Lung (tissue), 12 donors: ENCODE data around the gene MYZAP. TPM values are rescaled to one million over a fixed set of nuclear protein-coding genes. Genes with fewer than 3 reads are reported as not detected.
A peak's percentile ranks its signal among the peaks of the same experiment; 100 is the strongest.

Experiments used
- ATAC-seq: fragments of 200-7000 bp; cut with Tn5 transposase; one replicate; pipeline ENCODE4 v1.9.1; 2020; ENCODE audit warnings: moderate number of reproducible peaks; ENCODE audit not compliant: insufficient read depth, low FRiP score
- DNase-seq, 3 donors: peaks; one replicate each; pipeline ENCODE4 v3.0.0-alpha.2; 2013 to 2017
- H3K27ac ChIP-seq, 2 donors: one replicate each; pipeline ENCODE4 v1.5.1; 2013; ENCODE audit warnings: mild to moderate bottlenecking in 2 of 2, moderate library complexity in 2 of 2, control low read depth in 1 of 2, inconsistent platforms in 1 of 2, low read depth in 1 of 2, low read length in 1 of 2
- H3K27me3 ChIP-seq, 3 donors: one replicate each; pipeline ENCODE4 v1.5.1; 2013; ENCODE audit warnings: low read length in 2 of 3; ENCODE audit not compliant: control insufficient read depth in 3 of 3, insufficient read depth in 3 of 3
- H3K36me3 ChIP-seq, 4 donors: one replicate each; pipeline ENCODE4 v1.5.1; 2013; ENCODE audit warnings: low read length in 4 of 4, mild to moderate bottlenecking in 1 of 4, moderate library complexity in 1 of 4; ENCODE audit not compliant: control insufficient read depth in 4 of 4, insufficient read depth in 4 of 4
- H3K4me1 ChIP-seq, 5 donors: one replicate each; pipeline ENCODE4 v1.5.1; 2013; ENCODE audit warnings: low read length in 5 of 5, mild to moderate bottlenecking in 2 of 5, moderate library complexity in 1 of 5; ENCODE audit not compliant: control insufficient read depth in 5 of 5, insufficient read depth in 5 of 5
- H3K4me3 ChIP-seq: one replicate; pipeline ENCODE4 v1.5.1; 2013; ENCODE audit warnings: mild to moderate bottlenecking, control low read depth, moderate library complexity
- H3K9ac ChIP-seq, 2 donors: one replicate each; pipeline ENCODE4 v1.5.1; 2013; ENCODE audit warnings: low read length in 2 of 2, control low read depth in 1 of 2; ENCODE audit not compliant: insufficient read depth in 1 of 2
- H3K9me3 ChIP-seq, 4 donors: one replicate each; pipeline ENCODE4 v1.5.1; 2013; ENCODE audit warnings: low read length in 3 of 4, mild to moderate bottlenecking in 1 of 4, moderate library complexity in 1 of 4; ENCODE audit not compliant: control insufficient read depth in 4 of 4, insufficient read depth in 3 of 4
- WGBS, 2 donors: extraction: QIAGEN DNeasy Blood & Tissue Kit; methylation state at CpG; one replicate each; pipeline ENCODE4 v1.1.7; 2013; 5-methylcytosine and 5-hydroxymethylcytosine counted together
- polyA plus RNA-seq, 2 donors: library from polyadenylated mRNA; stranded (reverse); fragments of 200-250 nt; gene quantifications; one replicate each; pipeline ENCODE4 v1.2.1, GENCODE V29; 2013
- total RNA-seq, 2 donors: library from RNA; depleted of rRNA in 1 of 2; stranded (reverse); fragments of >200 nt in 1 of 2; gene quantifications; one replicate each; pipeline ENCODE4 v1.2.1, GENCODE V29; 2014 to 2021
- TF ChIP-seq, protein P1 (sequence below): IDR thresholded peaks from 2 replicates; pipeline ENCODE4 v1.5.1; 2012; ENCODE audit warnings: mild to moderate bottlenecking; ENCODE audit errors: control extremely low read depth, extremely low read depth
- donor health status: control.
- donor health status: control.
- donor health status: Bipolar disorder and iron deficiency.
- donor health status: healthy.
- donor health status: DM: yes; HTN: yes; CAD: no.

MYZAP gene
- total and polyA plus RNA-seq, 4 donors, result 6.9 to 36.9 (median 11.6) TPM

DNA sequence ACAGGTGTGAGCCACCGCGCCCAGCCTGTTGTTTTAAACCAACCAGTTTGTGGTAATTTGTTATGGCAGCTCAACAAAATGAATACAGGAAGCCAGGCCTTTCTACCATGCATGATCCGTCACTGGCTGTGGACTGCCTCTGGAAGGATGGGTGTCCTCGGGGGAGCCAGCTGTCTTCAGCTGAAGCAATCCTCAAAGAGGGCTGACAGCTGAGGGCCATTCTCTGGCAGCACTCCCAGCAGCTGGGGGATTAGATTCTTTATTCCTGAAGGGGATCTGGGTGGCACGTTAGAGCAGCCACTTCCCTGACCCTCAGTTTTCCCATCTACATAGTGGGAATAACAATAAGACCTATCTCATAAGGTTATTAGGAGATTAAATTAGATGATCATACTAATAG is 139.2 kb downstream of the MYZAP start:
- ATAC-seq (no peak), DNase-seq (peak in 2 of 3 donors; percentile 49 to 52)
- Histone ChIP-seq H3K27me3 (no peaks in the 10 kb centered on the region), H3K9ac (no peak overlapping the region), H3K9me3 (no peaks in the 10 kb centered on the region), H3K4me3 (no peak overlapping the region), H3K4me1 (peaks cover 0 to 20% (median 3%) of the 10 kb centered on the region in 5 donors), H3K36me3 (no peaks in the 10 kb centered on the region), H3K27ac (no peak overlapping the region)
- WGBS, 2 donors, result 85 to 86% methylated on average over 5 of the region's 5 CpGs
- TF ChIP-seq, protein P1, sequence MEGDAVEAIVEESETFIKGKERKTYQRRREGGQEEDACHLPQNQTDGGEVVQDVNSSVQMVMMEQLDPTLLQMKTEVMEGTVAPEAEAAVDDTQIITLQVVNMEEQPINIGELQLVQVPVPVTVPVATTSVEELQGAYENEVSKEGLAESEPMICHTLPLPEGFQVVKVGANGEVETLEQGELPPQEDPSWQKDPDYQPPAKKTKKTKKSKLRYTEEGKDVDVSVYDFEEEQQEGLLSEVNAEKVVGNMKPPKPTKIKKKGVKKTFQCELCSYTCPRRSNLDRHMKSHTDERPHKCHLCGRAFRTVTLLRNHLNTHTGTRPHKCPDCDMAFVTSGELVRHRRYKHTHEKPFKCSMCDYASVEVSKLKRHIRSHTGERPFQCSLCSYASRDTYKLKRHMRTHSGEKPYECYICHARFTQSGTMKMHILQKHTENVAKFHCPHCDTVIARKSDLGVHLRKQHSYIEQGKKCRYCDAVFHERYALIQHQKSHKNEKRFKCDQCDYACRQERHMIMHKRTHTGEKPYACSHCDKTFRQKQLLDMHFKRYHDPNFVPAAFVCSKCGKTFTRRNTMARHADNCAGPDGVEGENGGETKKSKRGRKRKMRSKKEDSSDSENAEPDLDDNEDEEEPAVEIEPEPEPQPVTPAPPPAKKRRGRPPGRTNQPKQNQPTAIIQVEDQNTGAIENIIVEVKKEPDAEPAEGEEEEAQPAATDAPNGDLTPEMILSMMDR, result no peak

DNA sequence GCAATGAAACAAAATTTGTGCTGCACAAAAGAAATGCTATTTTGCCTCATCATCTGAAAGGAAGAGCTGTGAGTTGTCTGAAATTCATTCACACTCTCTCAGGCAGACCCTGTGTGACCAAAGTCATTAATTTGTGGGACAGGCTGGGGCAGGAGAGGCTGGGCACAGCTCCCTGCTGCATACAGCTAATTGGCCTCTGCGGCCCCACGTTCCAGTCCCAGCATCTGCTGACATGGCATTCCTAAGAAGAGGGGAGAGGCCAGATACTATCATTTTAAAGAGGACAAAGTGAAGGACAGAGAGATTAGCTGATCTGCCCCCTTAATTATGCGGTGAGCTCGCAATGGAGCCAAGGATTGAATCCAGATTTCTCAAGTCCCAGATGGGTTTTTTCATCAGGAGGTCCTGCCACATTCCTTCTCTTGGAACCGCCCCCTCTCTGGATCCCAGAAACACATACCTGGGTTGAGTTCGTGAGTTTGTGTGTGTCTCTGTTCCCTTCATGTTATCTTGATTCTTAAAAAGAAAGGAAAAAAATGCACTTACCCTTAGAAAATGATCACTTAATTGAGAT is 139.9 kb downstream of the MYZAP start:
- ATAC-seq (no peak), DNase-seq (no peak)
- TF ChIP-seq, protein P1, result no peak
- Histone ChIP-seq H3K4me3 (no peak overlapping the region), H3K36me3 (no peaks in the 10 kb centered on the region), H3K9ac (no peak overlapping the region), H3K27me3 (no peaks in the 10 kb centered on the region), H3K9me3 (no peaks in the 10 kb centered on the region), H3K27ac (no peak overlapping the region), H3K4me1 (peaks cover 0 to 20% (median 3%) of the 10 kb centered on the region in 5 donors)
- 81 to 82% methylated on average over 6 of the region's 6 CpGs for WGBS, 2 donors

DNA sequence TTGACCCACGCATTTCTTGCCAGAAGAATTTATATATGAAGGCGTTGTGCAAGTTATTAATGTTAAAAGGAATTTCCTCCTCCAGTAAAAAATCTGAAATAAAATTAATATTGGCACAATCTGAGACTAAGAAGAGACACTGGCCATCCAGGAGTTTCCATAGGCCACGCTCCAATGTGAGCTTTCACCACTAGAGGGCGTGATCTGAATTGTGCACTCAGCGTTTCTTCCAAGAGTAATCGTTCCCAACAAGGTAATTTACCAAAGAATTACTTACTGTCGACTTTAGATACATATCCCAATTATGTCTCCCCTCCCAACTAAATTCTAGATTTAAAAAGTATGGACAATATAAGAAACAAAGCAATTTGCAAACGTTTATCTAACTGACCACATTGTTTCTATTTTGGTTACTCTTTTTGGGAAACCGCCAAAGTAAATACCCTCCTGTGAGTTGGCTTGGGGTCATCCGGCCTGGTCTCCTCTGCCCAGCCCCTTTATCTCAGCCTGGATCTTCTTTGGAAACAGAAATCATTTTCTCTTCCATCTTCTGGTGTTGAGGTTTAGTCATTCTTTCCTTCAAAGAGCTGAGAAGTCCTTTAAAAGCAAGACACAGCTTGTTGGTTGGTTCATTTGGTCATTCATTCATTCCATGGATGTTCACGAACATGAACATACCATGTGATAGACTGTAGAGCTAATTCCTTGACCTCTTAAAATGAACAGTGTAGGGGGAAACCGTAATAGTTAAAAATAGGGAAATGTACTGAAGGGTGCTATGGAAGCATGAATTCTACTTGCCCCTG is 141.0 kb downstream of the MYZAP start:
- TF ChIP-seq, protein P1, result peak; percentile 35
- H3K4me3 ChIP-seq, result no peak overlapping the region
- no peaks in the 10 kb centered on the region for H3K9me3 ChIP-seq
- DNase-seq (peak; percentile 33 to 56 (median 45)), ATAC-seq (no peak)
- no peak overlapping the region for H3K9ac ChIP-seq
- no peak overlapping the region for H3K27ac ChIP-seq
- no peaks in the 10 kb centered on the region for H3K36me3 ChIP-seq
- no peaks in the 10 kb centered on the region for H3K27me3 ChIP-seq
- 35 to 38% methylated on average over 12 of the region's 12 CpGs for WGBS, 2 donors
- peaks cover 0 to 20% (median 3%) of the 10 kb centered on the region in 5 donors for H3K4me1 ChIP-seq
